HL-60/S4 treated with phorbol 12-myristate 13-acetate at 8.2 ng/mL for 4 days and 3 days (cell line): ENCODE data around the gene TAF3.

Experiments used
- in situ Hi-C: fragments of 300-500 bp; cut with MboI; formaldehyde crosslinking; loops from 2 replicates; pipeline ENCODE4 v1.15.0; 2022; ENCODE audit warnings: low sequenced_read_pairs

TAF3 gene

GRCh38 chr10:7965457-7965856 is 147.2 kb downstream of the TAF3 start:
- in situ Hi-C loops: no loop called here

DNA sequence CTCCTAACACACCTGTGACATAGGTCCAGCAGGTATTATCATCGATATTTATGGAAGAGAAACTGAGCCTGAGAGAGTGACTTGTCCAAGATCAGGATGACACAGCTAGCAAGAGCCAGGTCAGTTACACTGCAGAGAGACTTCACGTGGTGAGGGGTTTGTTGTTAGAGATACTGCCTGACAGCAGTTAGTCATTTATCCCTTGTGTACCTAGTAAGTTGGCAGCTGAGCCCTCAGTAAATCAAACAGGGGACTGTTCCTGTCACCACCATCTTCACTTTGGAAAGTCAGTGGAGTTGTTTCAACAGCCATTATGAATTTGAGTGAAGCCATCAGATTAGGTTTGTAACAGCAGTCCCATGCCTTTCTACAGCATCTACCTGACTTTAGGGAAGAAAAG is 148.7 kb downstream of the TAF3 start:
- in situ Hi-C loops: no loop called here

DNA sequence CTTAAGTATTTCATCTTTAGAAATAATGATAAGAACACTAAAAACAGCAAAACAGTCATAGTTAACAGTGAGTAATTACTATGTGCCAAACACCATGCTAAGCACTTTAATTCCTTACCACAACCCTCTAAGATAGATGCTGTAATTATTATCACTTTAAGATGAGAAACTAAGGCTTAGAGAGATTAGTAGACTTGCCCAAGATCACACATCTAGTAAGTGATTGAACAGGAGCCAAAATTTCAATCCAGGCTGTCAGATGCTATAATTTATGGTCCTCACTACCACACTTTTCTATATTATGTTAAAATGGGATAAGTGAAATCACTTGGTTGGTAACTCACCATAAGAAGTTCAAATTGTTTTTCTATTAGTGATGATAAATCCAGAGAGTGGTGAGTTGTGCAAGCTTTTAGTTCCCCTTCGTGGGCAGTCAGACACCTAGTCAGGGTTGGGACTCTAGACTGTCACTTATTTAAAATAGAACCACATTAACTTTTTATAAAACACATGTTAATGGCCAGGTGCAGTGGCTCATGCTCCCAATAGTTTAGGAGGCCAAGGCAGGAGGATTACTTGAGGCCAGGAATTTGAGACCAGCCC is 150.3 kb downstream of the TAF3 start:
- in situ Hi-C loops: no loop called here

DNA sequence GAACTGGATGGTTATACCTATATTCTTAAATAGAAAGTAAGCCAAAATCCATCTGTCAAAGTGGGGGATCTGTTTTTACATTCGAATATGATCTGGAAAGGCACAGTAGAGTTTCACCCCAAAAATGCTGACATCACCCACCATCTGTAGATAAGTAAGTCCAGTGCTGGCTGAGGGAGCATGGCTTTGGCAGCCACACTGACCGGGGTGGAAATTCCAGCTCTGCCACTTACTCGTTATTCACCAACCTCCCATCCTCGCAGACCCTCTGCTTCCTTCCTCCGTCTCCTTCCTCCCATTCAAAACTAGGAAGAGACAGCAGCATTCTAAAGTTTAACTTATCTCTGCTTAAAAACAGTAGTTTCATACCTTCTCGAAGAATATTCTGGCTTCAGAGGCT is 151.3 kb downstream of the TAF3 start:
- in situ Hi-C loops: no loop called here

DNA sequence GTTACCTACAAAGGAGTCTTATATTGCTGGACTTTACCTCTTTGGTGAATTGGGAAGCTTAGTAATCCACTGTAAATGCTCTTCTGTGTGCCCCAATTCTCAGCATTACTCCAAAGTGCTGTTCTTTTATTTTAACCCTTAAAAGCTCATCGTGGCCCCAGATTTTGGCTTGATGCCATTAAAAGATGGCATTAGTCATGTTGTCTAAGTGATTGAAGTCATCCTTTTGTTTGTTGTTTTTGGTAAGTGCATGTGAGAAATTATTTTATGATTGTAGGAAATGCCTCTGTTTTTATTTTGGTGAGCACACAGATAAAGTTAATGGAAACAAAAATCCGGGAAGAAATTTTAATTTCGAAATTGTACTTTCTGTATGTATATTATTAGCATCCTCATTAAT is 153.6 kb downstream of the TAF3 start:
- in situ Hi-C loops: no loop called here

DNA sequence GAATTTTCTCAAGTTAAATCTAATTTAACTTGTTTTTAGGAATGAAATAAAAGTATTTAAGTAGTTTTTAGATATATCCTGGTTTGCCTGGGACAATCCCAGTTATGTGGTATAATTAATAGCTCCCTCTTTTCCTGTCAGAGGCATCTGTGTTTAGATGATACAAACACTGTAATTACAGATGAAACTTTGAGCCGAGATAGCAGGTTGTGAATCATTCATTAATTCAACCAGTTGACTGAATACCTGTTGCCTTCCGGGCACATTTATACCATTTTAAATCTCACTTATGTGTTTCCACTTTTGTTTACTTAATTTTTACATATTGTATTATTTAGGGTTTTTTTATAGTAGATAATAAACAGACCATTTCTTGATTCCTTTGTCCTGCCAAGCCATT is 154.1 kb downstream of the TAF3 start:
- in situ Hi-C loops: no loop called here

- in situ Hi-C loops: no loop called here
Measured at GRCh38 chr10:7980196-7980595, 161.9 kb downstream of the TAF3 start.

- in situ Hi-C loops: no loop called here
Measured at GRCh38 chr10:7982727-7983126, 164.4 kb downstream of the TAF3 start.

GRCh38 chr10:7984325-7984724 is 166.0 kb downstream of the TAF3 start:
- in situ Hi-C loops: no loop called here

- in situ Hi-C loops: no loop called here
Measured at GRCh38 chr10:7984896-7985295, 166.6 kb downstream of the TAF3 start.

- in situ Hi-C loops: no loop called here
Measured at GRCh38 chr10:7986851-7987250, 168.5 kb downstream of the TAF3 start.

- in situ Hi-C loops: no loop called here
Measured at GRCh38 chr10:7988989-7989388, 170.7 kb downstream of the TAF3 start.

- in situ Hi-C loops: no loop called here
Measured at GRCh38 chr10:7998831-7999230, 180.5 kb downstream of the TAF3 start.

DNA sequence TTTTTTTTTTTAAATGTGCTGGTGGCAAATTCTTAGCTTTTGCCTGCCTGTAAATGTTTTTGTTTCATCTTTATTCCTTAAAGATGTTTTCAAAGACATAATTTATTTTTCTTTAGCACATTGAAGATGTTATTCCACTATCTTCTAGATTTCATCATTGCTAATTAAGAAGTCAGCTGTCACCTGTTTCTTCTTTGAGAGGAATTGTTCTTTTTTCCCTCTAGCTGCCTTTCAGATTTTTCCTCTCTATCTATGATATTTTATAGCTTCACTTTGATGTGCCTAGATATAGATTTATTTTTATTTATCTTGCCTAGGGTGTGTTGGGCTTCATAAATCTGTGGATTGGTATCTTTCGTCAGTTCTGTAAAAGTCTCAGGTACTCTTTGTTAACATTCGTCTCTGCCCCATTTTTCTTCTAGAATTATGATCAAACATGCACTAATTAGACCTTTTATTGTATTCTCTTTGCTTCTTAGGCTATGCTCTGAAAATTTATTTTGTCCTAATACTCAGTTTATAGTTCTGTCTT is 186.2 kb downstream of the TAF3 start:
- in situ Hi-C loops: no loop called here

DNA sequence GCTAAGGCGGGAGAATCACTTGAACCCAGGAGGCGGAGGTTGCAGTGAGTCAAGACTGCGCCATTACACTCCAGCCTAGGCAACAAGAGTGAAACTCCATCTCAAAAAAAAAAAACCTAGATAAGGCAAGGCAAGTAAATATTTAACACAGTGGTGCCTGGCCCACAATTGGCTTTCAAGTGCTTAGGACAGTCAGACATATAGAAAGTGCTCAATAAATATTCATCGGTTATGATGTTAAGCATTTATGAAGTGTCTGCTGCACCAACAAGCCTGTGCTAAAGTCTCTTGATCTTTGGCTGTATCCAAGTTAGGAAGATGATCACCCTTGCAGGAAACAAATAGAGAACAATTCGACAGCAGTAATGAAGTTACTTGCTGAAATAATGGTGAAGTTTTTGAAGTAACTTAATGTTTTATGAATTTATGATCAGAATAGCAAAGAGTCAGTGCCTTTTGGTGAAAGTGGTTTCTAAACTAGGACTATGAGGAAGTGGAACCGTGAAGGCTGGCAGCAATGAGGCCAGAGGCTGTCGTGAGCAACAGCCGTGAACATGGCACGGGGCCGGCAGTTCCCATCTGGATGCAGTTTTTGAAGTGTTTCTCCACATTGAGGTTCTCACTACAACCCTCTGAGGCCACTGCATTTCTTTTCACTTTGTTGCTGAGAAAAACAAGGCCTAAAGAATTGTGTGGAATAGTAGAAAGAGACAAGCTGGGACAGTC is 188.1 kb downstream of the TAF3 start:
- in situ Hi-C loops: no loop called here

GRCh38 chr10:8009031-8009430 is 190.7 kb downstream of the TAF3 start:
- in situ Hi-C loops: no loop called here

DNA sequence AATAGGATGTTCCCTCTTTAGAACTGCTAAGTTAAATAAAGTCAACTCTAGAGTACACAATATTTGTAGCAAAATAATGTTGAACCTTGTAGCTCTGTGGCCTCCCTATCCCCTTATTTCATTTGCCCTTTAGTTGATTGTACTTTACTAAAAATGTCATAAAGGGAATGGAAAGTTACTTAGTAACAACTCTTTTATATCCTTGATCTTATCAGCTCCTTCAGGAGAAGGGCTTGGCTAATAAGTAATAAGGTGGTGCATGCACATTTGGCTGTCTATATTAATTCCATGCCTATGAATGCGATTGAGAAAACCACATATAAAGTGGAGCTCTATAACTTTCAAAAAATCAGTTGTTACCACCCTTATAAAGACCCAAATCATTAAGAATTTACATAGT is 194.7 kb downstream of the TAF3 start:
- in situ Hi-C loops: no loop called here

GRCh38 chr10:8013619-8014018 is 195.3 kb downstream of the TAF3 start:
- in situ Hi-C loops: no loop called here

- in situ Hi-C loops: no loop called here
Measured at GRCh38 chr10:8014649-8015048, 196.3 kb downstream of the TAF3 start.

- in situ Hi-C loops: no loop called here
Measured at GRCh38 chr10:8017277-8017676, 199.0 kb downstream of the TAF3 start.

- in situ Hi-C loops: no loop called here
Measured at GRCh38 chr10:8023321-8023720, 205.0 kb downstream of the TAF3 start.

- in situ Hi-C loops: no loop called here
Measured at GRCh38 chr10:8023851-8024250, 205.5 kb downstream of the TAF3 start.
